Measurements from ENCODE around the gene SLC22A12.

GRCh38 chr11:64607381-64607985 lies 16.5 kb downstream of the SLC22A12 start:
- TF ChIP-seq POLR2A (IDR thresholded peaks at IDR 0.05) (no peak), CTCF (IDR thresholded peaks at IDR 0.05) (no peak), EP300 (IDR thresholded peaks at IDR 0.05; ENCODE audit: low read depth) (no peak)

Measured in transverse colon (tissue), 3 donors.